ENCODE measurements around the gene TMEM51.

TMEM51 gene

DNA sequence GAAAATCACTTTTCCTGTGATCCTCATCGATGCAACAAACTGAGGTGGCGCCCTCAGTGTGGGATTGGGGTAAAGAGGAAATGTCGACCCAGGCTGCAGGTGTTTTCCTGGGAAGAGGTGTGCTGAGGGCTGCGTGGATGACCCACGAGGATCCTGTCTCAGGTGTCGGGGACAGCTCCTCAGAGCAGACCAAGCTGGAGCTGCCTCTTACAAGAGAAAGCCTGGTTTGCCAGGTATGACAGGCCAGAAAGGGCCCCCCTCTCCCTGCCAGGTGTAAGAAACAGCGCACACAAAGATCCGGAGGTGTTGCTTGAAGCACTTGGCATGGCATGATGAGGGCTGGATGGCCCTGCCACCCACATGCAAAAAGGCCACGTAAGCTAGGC lies 106.1 kb downstream of the TMEM51 start:
- H3K27ac Mint-ChIP-seq: no peak overlapping the region
- no peaks in the 10 kb centered on the region for H3K36me3 Mint-ChIP-seq
- H3K4me3 Mint-ChIP-seq: no peak overlapping the region
- no peak for DNase-seq (ENCODE audit: low spot score in 2 of 2)
- H3K9me3 Mint-ChIP-seq: no peaks in the 10 kb centered on the region
- H3K4me1 Mint-ChIP-seq: peaks cover 19% of the 10 kb centered on the region
- no peak for ATAC-seq

DNA sequence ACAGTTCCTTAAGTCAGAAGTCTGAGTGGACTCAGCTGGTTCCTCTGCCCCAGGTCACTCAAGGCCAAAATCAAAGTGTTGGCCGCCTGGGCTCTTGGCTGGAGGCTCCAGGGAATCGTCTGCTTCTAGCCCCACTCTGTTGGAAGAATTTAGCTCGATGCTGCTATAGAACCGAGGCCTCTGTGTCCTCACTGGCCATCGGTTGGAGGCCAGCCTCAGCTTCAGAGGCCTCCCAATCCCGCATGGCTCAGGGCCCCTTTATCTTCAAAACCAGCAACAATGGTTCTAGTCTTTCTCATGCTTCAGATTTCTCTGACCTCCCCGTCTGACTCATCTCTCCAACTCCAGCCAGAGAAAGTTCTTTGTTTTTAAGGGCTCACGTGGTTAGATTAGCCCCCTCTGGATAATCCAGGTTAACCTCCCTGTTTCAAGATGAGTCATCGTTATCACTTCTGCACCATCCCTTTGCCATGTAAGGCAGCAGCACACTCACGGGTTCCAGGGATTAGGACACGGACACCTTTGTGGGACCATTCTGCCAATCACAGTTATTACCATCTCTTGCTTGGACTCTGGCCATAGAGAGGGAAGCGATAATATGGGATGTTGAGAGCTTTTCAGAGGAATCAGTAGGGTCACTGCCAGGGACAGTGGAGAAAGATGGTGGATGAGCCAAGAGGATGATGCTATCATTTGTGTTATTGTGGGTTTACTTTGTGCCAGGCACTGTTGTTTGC lies 107.0 kb downstream of the TMEM51 start:
- ATAC-seq (no peak), DNase-seq (ENCODE audit: low spot score in 2 of 2) (no peak)
- peaks cover 19% of the 10 kb centered on the region for H3K4me1 Mint-ChIP-seq
- H3K27ac Mint-ChIP-seq: peak overlapping the region; percentile 21
- peak overlapping the region; percentile 62 for H3K4me3 Mint-ChIP-seq
- H3K9me3 Mint-ChIP-seq: no peaks in the 10 kb centered on the region
- H3K36me3 Mint-ChIP-seq: no peaks in the 10 kb centered on the region

- no peaks in the 10 kb centered on the region for H3K9me3 Mint-ChIP-seq
- peaks cover 19% of the 10 kb centered on the region for H3K4me1 Mint-ChIP-seq
- H3K36me3 Mint-ChIP-seq: no peaks in the 10 kb centered on the region
- H3K27ac Mint-ChIP-seq: peak overlapping the region; percentile 21
- no peak for DNase-seq (ENCODE audit: low spot score in 2 of 2)
- H3K4me3 Mint-ChIP-seq: peak overlapping the region; percentile 62
- ATAC-seq: peak; percentile 93
These were observed 107.8 kb downstream of the TMEM51 start for GRCh38 chr1:15261155-15262002.

DNA sequence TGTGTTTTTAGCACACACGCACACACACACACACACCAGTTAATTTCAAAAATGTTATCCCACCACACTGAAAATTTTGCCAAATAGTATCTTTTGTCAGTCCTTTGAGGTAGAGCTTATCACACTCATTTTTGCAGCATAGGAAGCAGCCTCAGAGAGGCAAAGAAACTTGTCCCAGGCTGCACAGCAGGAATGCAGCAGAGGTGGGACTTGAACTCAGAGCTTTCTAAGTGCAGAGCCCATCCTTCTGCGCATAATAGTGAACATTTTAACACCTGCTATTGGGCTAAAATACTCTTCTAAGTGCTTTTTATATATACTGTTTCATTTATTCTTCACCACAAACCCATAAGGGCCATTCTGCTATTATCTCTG lies 108.4 kb downstream of the TMEM51 start:
- no peak for ATAC-seq
- peaks cover 19% of the 10 kb centered on the region for H3K4me1 Mint-ChIP-seq
- H3K4me3 Mint-ChIP-seq: peak overlapping the region; percentile 62
- H3K9me3 Mint-ChIP-seq: no peaks in the 10 kb centered on the region
- no peaks in the 10 kb centered on the region for H3K36me3 Mint-ChIP-seq
- DNase-seq (ENCODE audit: low spot score in 2 of 2): no peak
- no peak overlapping the region for H3K27ac Mint-ChIP-seq

DNA sequence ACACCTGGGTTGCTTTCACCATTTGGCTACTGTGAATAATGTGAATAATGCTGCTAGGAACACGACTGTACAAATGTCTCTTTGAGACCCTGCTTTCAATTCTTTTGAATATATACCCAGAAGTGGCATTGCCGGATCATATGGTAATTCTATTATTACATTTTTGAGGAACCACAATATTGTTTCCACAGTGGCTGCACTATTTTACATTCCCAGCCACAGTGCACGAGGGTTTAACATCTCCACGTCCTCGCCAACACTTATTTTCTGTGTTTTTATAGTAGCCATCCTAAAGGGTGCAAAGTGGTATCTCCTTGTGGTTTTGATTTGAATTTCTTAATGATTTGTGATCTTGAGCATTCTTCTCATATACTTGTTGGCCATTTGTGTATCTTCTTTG lies 109.2 kb downstream of the TMEM51 start:
- DNase-seq (ENCODE audit: low spot score in 2 of 2) (no peak), ATAC-seq (no peak)
- no peaks in the 10 kb centered on the region for H3K36me3 Mint-ChIP-seq
- peaks cover 19% of the 10 kb centered on the region for H3K4me1 Mint-ChIP-seq
- H3K9me3 Mint-ChIP-seq: no peaks in the 10 kb centered on the region
- H3K4me3 Mint-ChIP-seq: no peak overlapping the region
- H3K27ac Mint-ChIP-seq: no peak overlapping the region

DNA sequence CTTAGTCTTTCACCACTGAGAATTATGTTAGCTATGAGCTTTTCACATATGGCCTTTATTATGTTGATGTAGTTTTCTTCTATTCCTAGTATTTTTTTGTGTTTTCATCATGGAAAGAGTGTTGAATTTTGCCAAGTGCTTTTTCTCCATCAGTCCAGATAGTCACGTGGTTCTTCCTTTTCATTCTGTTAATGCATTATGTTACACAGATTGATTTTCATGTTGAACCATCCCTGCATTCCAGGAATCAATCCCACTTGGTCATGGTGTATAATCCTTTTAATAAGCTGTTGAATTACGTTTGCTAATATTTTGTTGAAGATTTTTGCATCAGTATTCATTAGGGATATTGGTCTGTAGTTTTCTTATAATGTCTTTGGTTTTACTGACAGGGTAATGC lies 111.2 kb downstream of the TMEM51 start:
- no peaks in the 10 kb centered on the region for H3K9me3 Mint-ChIP-seq
- DNase-seq (ENCODE audit: low spot score in 2 of 2): no peak
- no peak for ATAC-seq
- H3K4me1 Mint-ChIP-seq: peaks cover 19% of the 10 kb centered on the region
- H3K27ac Mint-ChIP-seq: no peak overlapping the region
- no peaks in the 10 kb centered on the region for H3K36me3 Mint-ChIP-seq
- no peak overlapping the region for H3K4me3 Mint-ChIP-seq

Data from stimulated activated effector memory CD8-positive, alpha-beta T cell treated with anti-CD3 and anti-CD28 coated beads, Interleukin-12 subunit alpha, Interleukin-12 subunit beta, amount 100 ng/mL, for 72 hours (primary cell).